PC-9 (cell line): ENCODE measurements around the gene SH3RF2. TPM values are rescaled to one million over a fixed set of nuclear protein-coding genes. Genes with fewer than 3 reads are reported as not detected.

Source experiments
- BruUV-seq: library from RNA; stranded (reverse); fragments of 400-500 nt; replicated peaks from 2 replicates; lab custom pipeline; 2021; lab: Mats Ljungman, UMichigan
- CTCF ChIA-PET: fragments of 300-600 bp; sonication (Branson Sonifier 250); formaldehyde crosslinking; loops from one replicate; lab custom pipeline; 2022; ENCODE audit warnings: antibody characterized with exemption; lab: Charles Lee
- POLR2A ChIA-PET: fragments of 300-600 bp; sonication (Branson Sonifier 250); formaldehyde crosslinking; loops from one replicate; lab custom pipeline; 2022; ENCODE audit warnings: antibody characterized with exemption; ENCODE audit not compliant: unreplicated experiment; lab: Charles Lee
- DNase-seq, 2 experiments: peaks; one replicate each; pipeline versions ENCODE4 v3.0.0 to v3.0.0-alpha.2; 2015 to 2022; ENCODE audit warnings: mixed read lengths in 1 of 2
- H2AFZ ChIP-seq: fragments of 200-600 bp; sonication (generic); 2 replicates; pipeline ENCODE4 v1.8.1; 2017; ENCODE audit warnings: antibody characterized with exemption
- H3F3A ChIP-seq: fragments of 200-600 bp; sonication (generic); 2 replicates; pipeline ENCODE4 v1.8.1; 2017; ENCODE audit warnings: antibody characterized with exemption, mild to moderate bottlenecking, low read depth; ENCODE audit not compliant: insufficient read depth
- H3K27ac ChIP-seq: fragments of 200-600 bp; sonication (generic); 2 replicates; pipeline ENCODE4 v1.6.1; 2016; ENCODE audit warnings: mixed run types
- H3K27me3 ChIP-seq: fragments of 200-600 bp; sonication (generic); 2 replicates; pipeline ENCODE4 v1.6.1; 2016; ENCODE audit warnings: low read depth, mixed run types; ENCODE audit not compliant: insufficient read depth
- H3K36me3 ChIP-seq: fragments of 200-600 bp; sonication (generic); 2 replicates; pipeline ENCODE4 v1.6.1; 2016; ENCODE audit warnings: low read depth, mixed run types
- H3K4me1 ChIP-seq: fragments of 200-600 bp; sonication (generic); replicated peaks from 2 replicates; pipeline ENCODE4 v1.6.1; 2016; ENCODE audit warnings: mixed run types; ENCODE audit not compliant: insufficient read depth
- H3K4me2 ChIP-seq: fragments of 200-600 bp; sonication (generic); 2 replicates; pipeline ENCODE4 v1.6.1; 2017; ENCODE audit warnings: mixed run types
- H3K4me3 ChIP-seq: fragments of 200-600 bp; sonication (generic); 2 replicates; pipeline ENCODE4 v1.6.1; 2016; ENCODE audit warnings: mixed run types
- H3K79me2 ChIP-seq: fragments of 200-600 bp; sonication (generic); 2 replicates; pipeline ENCODE4 v1.6.1; 2017; ENCODE audit warnings: low read depth, mixed run types
- H3K9me2 ChIP-seq: fragments of 200-600 bp; sonication (generic); 2 replicates; pipeline ENCODE4 v1.8.1; 2017; ENCODE audit warnings: mild to moderate bottlenecking; ENCODE audit not compliant: insufficient read depth
- H3K9me3 ChIP-seq: fragments of 200-600 bp; sonication (generic); 2 replicates; pipeline ENCODE4 v1.8.1; 2016; ENCODE audit warnings: low read depth; ENCODE audit not compliant: insufficient read depth
- H4K20me1 ChIP-seq: fragments of 200-600 bp; sonication (generic); 2 replicates; pipeline ENCODE4 v1.8.1; 2017; ENCODE audit not compliant: insufficient read depth
- EZH2 ChIP-seq: fragments of 200-600 bp; sonication (generic); IDR thresholded peaks from 2 replicates; pipeline ENCODE4 v1.8.0; 2017; ENCODE audit warnings: antibody characterized with exemption, low read depth
- intact Hi-C: fragments of 100-400 bp; cut with micrococcal nuclease; formaldehyde crosslinking; loops from one replicate; pipeline ENCODE4 v1.10.0; 2022; ENCODE audit not compliant: unreplicated experiment
- total RNA-seq: library from RNA; stranded (reverse); gene quantifications from 2 replicates; pipeline ENCODE4 v1.2.3, GENCODE V29; 2021
- TF ChIP-seq, protein P1 (sequence below): fragments of 200-600 bp; sonication (generic); conservative IDR thresholded peaks from 2 replicates; pipeline ENCODE4 v1.6.1; 2017; ENCODE audit warnings: mixed run types, antibody characterized with exemption, mild to moderate bottlenecking, moderate library complexity

SH3RF2 gene
- total RNA-seq, 1 experiment from 2014 or later: 37.2 TPM

DNA sequence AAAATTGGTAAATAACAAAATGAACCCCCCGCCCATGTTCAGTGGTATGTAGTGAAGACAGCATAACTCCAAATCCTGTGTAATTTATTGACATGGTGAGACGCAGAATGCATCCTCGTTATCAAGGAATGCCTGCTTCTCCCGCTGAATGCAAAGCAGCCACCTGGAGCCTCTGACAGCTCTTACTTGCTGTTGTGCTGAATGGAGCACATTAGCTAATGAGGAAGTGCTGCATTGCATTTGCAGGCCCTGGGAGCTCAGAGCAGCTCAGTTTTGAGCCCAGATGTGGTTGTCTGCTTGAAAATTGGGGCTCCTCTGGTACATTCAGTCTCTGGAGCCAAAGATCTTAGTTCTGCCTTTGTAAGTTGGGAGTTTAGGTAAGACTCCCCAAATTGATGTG, 140.1 kb downstream of the SH3RF2 start:
- intact Hi-C loops: no loop called here

DNA sequence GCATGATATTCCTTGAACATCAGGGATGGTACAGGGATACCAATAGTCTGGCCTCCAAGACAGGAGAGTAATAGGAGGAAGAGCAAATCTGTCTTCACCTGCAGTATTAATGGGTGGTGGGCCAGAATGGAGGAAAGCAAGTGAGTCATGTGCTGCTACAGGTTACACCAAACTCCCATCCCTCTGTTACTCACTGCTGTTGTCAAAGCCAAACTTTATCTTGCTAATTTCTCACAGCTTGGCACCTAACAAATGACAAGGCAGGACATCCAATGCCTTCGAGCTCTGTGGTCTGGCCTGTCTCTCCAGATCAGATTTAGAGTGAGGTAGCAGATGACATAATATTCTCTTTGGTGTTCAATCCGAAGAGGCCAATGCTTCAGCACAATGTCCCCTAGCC, 142.2 kb downstream of the SH3RF2 start:
- CTCF ChIA-PET: no interaction called here

More for the DNA sequence above, 140.1 kb downstream of the SH3RF2 start:
- POLR2A ChIA-PET: no interaction called here
- BruUV-seq: no TSS peak
- Histone ChIP-seq H3F3A (no peaks in the 10 kb centered on the region), H3K36me3 (no peaks in the 10 kb centered on the region), H3K9me2 (no peaks in the 10 kb centered on the region), H2AFZ (no peak overlapping the region), H4K20me1 (no peaks in the 10 kb centered on the region), H3K9me3 (no peaks in the 10 kb centered on the region), H3K27me3 (no peaks in the 10 kb centered on the region), H3K4me2 (no peak overlapping the region), H3K4me1 (no peaks in the 10 kb centered on the region), H3K27ac (no peak overlapping the region), H3K4me3 (no peak overlapping the region), H3K79me2 (no peaks in the 10 kb centered on the region)
- CTCF ChIA-PET: no interaction called here
- DNase-seq: no peak
- no peak for TF ChIP-seq EZH2
- TF ChIP-seq, protein P1, sequence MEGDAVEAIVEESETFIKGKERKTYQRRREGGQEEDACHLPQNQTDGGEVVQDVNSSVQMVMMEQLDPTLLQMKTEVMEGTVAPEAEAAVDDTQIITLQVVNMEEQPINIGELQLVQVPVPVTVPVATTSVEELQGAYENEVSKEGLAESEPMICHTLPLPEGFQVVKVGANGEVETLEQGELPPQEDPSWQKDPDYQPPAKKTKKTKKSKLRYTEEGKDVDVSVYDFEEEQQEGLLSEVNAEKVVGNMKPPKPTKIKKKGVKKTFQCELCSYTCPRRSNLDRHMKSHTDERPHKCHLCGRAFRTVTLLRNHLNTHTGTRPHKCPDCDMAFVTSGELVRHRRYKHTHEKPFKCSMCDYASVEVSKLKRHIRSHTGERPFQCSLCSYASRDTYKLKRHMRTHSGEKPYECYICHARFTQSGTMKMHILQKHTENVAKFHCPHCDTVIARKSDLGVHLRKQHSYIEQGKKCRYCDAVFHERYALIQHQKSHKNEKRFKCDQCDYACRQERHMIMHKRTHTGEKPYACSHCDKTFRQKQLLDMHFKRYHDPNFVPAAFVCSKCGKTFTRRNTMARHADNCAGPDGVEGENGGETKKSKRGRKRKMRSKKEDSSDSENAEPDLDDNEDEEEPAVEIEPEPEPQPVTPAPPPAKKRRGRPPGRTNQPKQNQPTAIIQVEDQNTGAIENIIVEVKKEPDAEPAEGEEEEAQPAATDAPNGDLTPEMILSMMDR: no peak

DNA sequence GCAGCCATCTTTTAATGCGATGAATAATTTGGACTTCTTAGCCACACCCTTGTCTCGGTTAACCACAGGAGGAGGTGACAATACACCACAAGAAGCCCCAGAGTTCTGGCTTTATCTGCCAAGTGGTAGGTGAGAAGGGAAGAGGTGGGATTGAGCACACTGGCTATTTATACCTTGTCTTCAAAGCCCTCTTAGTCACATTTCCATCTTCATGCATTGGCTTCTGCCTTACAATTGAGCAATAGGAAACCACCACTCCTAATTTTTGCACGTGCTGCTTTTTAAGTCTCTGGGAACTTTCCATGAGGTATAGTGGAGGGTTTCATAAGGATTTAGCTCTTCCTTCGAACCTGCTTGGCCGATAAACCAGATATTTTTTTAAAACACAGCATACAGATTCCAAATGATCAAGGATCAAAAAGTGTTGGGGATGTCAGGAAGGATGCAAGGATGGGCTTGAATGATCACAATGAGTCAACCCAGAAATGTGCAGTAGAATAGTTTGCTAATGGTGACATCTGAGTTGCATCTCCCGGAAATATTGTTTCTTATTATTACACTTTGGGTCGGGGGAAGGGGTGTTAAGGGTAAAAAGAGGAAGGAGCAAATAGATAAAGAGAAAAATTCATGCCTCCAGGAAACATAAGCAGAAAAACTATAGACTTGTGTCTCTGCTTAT, 143.5 kb downstream of the SH3RF2 start:
- no TSS peak for BruUV-seq
- Histone ChIP-seq H3K79me2 (no peaks in the 10 kb centered on the region), H3K36me3 (no peaks in the 10 kb centered on the region), H2AFZ (no peak overlapping the region), H3K4me1 (no peaks in the 10 kb centered on the region), H3K9me2 (no peaks in the 10 kb centered on the region), H3F3A (no peaks in the 10 kb centered on the region), H3K4me2 (no peak overlapping the region), H3K27me3 (no peaks in the 10 kb centered on the region), H3K9me3 (no peaks in the 10 kb centered on the region), H3K27ac (no peak overlapping the region), H4K20me1 (no peaks in the 10 kb centered on the region), H3K4me3 (no peak overlapping the region)
- ChIA-PET POLR2A (no interaction called here), CTCF (no interaction called here)
- TF ChIP-seq, protein P1: no peak
- TF ChIP-seq EZH2: no peak
- DNase-seq: no peak
- intact Hi-C loops: no loop called here

More for the DNA sequence above, 142.2 kb downstream of the SH3RF2 start:
- BruUV-seq: no TSS peak
- POLR2A ChIA-PET: no interaction called here
- Histone ChIP-seq H3K27ac (no peak overlapping the region), H3F3A (no peaks in the 10 kb centered on the region), H3K4me1 (no peaks in the 10 kb centered on the region), H3K9me2 (no peaks in the 10 kb centered on the region), H4K20me1 (no peaks in the 10 kb centered on the region), H3K4me3 (no peak overlapping the region), H3K4me2 (no peak overlapping the region), H3K36me3 (no peaks in the 10 kb centered on the region), H3K9me3 (no peaks in the 10 kb centered on the region), H3K27me3 (no peaks in the 10 kb centered on the region), H2AFZ (no peak overlapping the region), H3K79me2 (no peaks in the 10 kb centered on the region)
- DNase-seq: no peak
- intact Hi-C loops: no loop called here
- no peak for TF ChIP-seq EZH2
- TF ChIP-seq, protein P1: no peak
